ENCODE data around the gene PIGS. TPM values are rescaled to one million over a fixed set of nuclear protein-coding genes. Genes with fewer than 3 reads are reported as not detected.

The PIGS gene
- total RNA-seq, 1 experiment from 2014 or later = 73.2 TPM

Other genes with a start within 250 kb of the PIGS start
- gene IFT20, start 236.1 kb downstream of the PIGS start, total RNA-seq (2014; rRNA removed; shearing (Covaris generic); ENCODE audit: low replicate concordance) = 35.8 and 39.6 TPM in 2 replicates
- gene TNFAIP1, start 235.8 kb downstream of the PIGS start, total RNA-seq (2014; rRNA removed; shearing (Covaris generic); ENCODE audit: low replicate concordance) = 28.4 and 69.6 TPM in 2 replicates
- 138 and 185 TPM in 2 replicates for gene POLDIP2, start 214.0 kb downstream of the PIGS start, total RNA-seq (2014; rRNA removed; shearing (Covaris generic); ENCODE audit: low replicate concordance)
- not detected in 2 replicates for gene SEBOX, start 206.3 kb downstream of the PIGS start, total RNA-seq (2014; rRNA removed; shearing (Covaris generic); ENCODE audit: low replicate concordance)
- not detected in 2 replicates for gene VTN, start 201.2 kb downstream of the PIGS start, total RNA-seq (2014; rRNA removed; shearing (Covaris generic); ENCODE audit: low replicate concordance)
- 4.2 and 5.0 TPM in 2 replicates for gene SARM1, start 199.8 kb downstream of the PIGS start, total RNA-seq (2014; rRNA removed; shearing (Covaris generic); ENCODE audit: low replicate concordance)
- gene SLC46A1, start 165.3 kb downstream of the PIGS start, total RNA-seq (2014; rRNA removed; shearing (Covaris generic); ENCODE audit: low replicate concordance) = 24.3 and 33.0 TPM in 2 replicates
- not detected in 2 replicates for gene SLC13A2, start 97.9 kb downstream of the PIGS start, total RNA-seq (2014; rRNA removed; shearing (Covaris generic); ENCODE audit: low replicate concordance)
- gene FOXN1, start 65.2 kb downstream of the PIGS start, total RNA-seq (2014; rRNA removed; shearing (Covaris generic); ENCODE audit: low replicate concordance) = not detected in 2 replicates
- gene UNC119, start 18.9 kb downstream of the PIGS start, total RNA-seq (2014; rRNA removed; shearing (Covaris generic); ENCODE audit: low replicate concordance) = 47.6 and 67.4 TPM in 2 replicates
- gene ALDOC, start 5.4 kb upstream of the PIGS start, total RNA-seq (2014; rRNA removed; shearing (Covaris generic); ENCODE audit: low replicate concordance) = 178 and 219 TPM in 2 replicates
- 73.0 and 355 TPM in 2 replicates for gene SPAG5, start 27.5 kb upstream of the PIGS start, total RNA-seq (2014; rRNA removed; shearing (Covaris generic); ENCODE audit: low replicate concordance)
- 0.70 and 3.2 TPM in 2 replicates for gene RSKR, start 42.7 kb upstream of the PIGS start, total RNA-seq (2014; rRNA removed; shearing (Covaris generic); ENCODE audit: low replicate concordance)
- 62.0 and 73.6 TPM in 2 replicates for gene BLTP2, start 73.6 kb upstream of the PIGS start, total RNA-seq (2014; rRNA removed; shearing (Covaris generic); ENCODE audit: low replicate concordance)
- 70.4 and 79.9 TPM in 2 replicates for gene SDF2, start 90.4 kb upstream of the PIGS start, total RNA-seq (2014; rRNA removed; shearing (Covaris generic); ENCODE audit: low replicate concordance)
- gene SUPT6H, start 90.7 kb upstream of the PIGS start, total RNA-seq (2014; rRNA removed; shearing (Covaris generic); ENCODE audit: low replicate concordance) = 12.6 and 16.8 TPM in 2 replicates
- gene PROCA1, start 140.4 kb upstream of the PIGS start, total RNA-seq (2014; rRNA removed; shearing (Covaris generic); ENCODE audit: low replicate concordance) = 4.2 and 7.4 TPM in 2 replicates
- gene RAB34, start 146.3 kb upstream of the PIGS start, total RNA-seq (2014; rRNA removed; shearing (Covaris generic); ENCODE audit: low replicate concordance) = 394 and 482 TPM in 2 replicates
- gene RPL23A, start 148.5 kb upstream of the PIGS start, total RNA-seq (2014; rRNA removed; shearing (Covaris generic); ENCODE audit: low replicate concordance) = 631 and 1,120 TPM in 2 replicates
- 10.6 and 43.5 TPM in 2 replicates for gene TLCD1, start 154.7 kb upstream of the PIGS start, total RNA-seq (2014; rRNA removed; shearing (Covaris generic); ENCODE audit: low replicate concordance)
- gene NEK8, start 157.3 kb upstream of the PIGS start, total RNA-seq (2014; rRNA removed; shearing (Covaris generic); ENCODE audit: low replicate concordance) = 2.2 and 3.5 TPM in 2 replicates
- 49.3 and 61.6 TPM in 2 replicates for gene TRAF4, start 172.5 kb upstream of the PIGS start, total RNA-seq (2014; rRNA removed; shearing (Covaris generic); ENCODE audit: low replicate concordance)